AG10803 (cell line): ENCODE measurements around the gene AGR2.
A peak's percentile ranks its signal among the peaks of the same experiment; 100 is the strongest.

ENCODE experiments used
- DNase-seq: peaks from one replicate; pipeline ENCODE4 v3.0.0; 2010; ENCODE audit warnings: low read depth
- H3K4me3 ChIP-seq: 2 replicates; pipeline ENCODE4 v1.5.1; 2011; ENCODE audit warnings: mild to moderate bottlenecking, low read length, control low read depth
- TF ChIP-seq, protein P1 (sequence below): conservative IDR thresholded peaks from 2 replicates; pipeline ENCODE4 v1.5.1; 2011; ENCODE audit warnings: mild to moderate bottlenecking, low read length, control low read depth, inconsistent platforms

Gene AGR2

GRCh38 chr7:16758036-16758435 lies 46.8 kb downstream of the AGR2 start:
- DNase-seq = no peak
- TF ChIP-seq, protein P1, sequence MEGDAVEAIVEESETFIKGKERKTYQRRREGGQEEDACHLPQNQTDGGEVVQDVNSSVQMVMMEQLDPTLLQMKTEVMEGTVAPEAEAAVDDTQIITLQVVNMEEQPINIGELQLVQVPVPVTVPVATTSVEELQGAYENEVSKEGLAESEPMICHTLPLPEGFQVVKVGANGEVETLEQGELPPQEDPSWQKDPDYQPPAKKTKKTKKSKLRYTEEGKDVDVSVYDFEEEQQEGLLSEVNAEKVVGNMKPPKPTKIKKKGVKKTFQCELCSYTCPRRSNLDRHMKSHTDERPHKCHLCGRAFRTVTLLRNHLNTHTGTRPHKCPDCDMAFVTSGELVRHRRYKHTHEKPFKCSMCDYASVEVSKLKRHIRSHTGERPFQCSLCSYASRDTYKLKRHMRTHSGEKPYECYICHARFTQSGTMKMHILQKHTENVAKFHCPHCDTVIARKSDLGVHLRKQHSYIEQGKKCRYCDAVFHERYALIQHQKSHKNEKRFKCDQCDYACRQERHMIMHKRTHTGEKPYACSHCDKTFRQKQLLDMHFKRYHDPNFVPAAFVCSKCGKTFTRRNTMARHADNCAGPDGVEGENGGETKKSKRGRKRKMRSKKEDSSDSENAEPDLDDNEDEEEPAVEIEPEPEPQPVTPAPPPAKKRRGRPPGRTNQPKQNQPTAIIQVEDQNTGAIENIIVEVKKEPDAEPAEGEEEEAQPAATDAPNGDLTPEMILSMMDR = no peak
- H3K4me3 ChIP-seq = no peak overlapping the region

DNA sequence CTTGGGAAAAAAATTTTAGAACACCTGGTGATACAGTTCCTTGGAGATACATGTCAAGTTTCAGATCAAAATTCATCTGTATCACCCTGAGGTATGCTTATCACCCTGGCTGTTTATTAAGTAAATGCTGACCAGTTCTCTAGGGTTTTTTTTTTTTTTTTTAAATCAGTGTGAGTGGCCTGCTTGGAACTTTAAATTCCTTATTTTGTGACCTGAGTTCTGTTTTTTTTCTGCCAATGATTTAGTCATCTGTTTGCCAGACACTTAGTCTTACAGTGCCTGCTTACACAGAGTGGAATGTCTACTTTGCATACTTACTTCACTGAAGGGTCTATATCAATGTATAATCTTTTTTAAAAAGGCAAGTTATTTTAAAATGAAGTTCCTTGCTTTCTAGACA lies 49.4 kb downstream of the AGR2 start:
- peak; percentile 39 for DNase-seq
- TF ChIP-seq, protein P1 = no peak
- no peak overlapping the region for H3K4me3 ChIP-seq

DNA sequence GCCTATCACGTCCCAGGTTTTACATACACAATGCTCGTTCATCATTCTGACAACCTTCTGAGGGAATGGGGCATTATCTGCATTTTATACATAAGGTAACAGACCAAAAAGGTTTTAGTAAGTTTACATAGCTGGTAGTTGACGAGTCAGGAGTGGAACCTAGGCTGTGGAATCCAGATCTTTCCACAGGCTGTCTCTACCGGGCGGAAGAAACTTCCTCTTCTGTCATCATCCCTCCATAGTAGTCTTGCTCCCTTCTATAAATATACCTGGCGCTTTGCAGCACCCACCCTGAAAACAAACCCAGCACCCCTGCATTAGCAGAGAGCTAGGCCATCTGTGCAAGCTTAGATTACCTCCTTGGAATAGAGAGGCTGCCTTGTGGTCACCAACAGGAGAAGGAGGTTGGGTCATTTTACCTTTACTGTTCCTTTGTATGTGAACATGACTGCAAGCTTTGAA lies 49.9 kb downstream of the AGR2 start:
- TF ChIP-seq, protein P1 = no peak
- peak overlapping the region; percentile 95 for H3K4me3 ChIP-seq
- no peak for DNase-seq

GRCh38 chr7:16753932-16754855 lies 50.6 kb downstream of the AGR2 start:
- peak; percentile 30 for DNase-seq
- peak overlapping the region; percentile 95 for H3K4me3 ChIP-seq
- TF ChIP-seq, protein P1 = no peak

DNA sequence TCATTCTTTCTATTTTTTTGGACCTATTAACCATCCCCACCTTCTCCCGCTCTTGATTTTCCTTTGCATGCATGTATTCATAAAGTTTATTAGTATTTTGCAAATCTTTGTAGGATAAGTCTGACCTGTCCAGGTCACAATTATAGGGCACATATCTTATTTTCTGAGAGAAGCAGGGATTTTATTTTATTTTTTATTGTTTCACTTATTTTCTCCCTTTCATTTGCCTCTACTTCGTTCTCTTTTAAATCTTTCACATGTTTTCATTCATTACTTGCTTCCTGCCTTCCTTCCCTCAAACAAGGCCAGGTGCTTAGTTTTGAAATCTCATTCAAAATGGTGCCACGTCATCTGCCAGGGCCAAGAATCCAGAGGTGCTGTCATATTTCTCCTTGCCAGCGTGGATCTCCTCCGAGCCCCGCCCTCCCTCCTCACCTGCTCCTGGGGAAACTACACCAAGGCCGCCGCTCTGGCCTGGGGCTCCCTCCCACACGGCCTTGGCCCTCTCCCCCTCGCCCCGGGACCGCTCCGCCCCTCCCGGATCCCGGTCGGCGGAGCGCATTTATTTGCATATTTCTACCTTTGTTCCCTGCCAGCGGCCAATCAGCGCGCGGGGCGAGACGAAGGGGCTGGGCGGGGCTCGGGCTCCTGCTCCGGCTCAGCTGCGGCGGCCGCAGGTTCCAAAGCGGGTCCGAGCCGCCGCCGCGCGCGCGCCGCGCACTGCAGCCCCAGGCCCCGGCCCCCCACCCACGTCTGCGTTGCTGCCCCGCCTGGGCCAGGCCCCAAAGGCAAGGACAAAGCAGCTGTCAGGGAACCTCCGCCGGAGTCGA lies 51.5 kb downstream of the AGR2 start, which contains the start of gene TSPAN13:
Gene TSPAN13 (plus strand): TSS at position 654 of the 830 bp plus-strand sequence. CDS start 213 bp downstream, outside the sequence.
- H3K4me3 ChIP-seq = peak within 1 kb of the TSS; percentile 95
- TF ChIP-seq, protein P1 = no peak
- peak; percentile 42 for DNase-seq

GRCh38 chr7:16747102-16747501 lies 57.7 kb downstream of the AGR2 start:
- TF ChIP-seq, protein P1 = no peak
- H3K4me3 ChIP-seq = no peak overlapping the region
- DNase-seq = peak; percentile 53
